ENCODE data around the gene FLVCR2. TPM values are rescaled to one million over a fixed set of nuclear protein-coding genes. Genes with fewer than 3 reads are reported as not detected.

Gene FLVCR2
- total and polyA plus RNA-seq, 2 experiments from 2014 or later: 0.33 TPM; not detected in 1

DNA sequence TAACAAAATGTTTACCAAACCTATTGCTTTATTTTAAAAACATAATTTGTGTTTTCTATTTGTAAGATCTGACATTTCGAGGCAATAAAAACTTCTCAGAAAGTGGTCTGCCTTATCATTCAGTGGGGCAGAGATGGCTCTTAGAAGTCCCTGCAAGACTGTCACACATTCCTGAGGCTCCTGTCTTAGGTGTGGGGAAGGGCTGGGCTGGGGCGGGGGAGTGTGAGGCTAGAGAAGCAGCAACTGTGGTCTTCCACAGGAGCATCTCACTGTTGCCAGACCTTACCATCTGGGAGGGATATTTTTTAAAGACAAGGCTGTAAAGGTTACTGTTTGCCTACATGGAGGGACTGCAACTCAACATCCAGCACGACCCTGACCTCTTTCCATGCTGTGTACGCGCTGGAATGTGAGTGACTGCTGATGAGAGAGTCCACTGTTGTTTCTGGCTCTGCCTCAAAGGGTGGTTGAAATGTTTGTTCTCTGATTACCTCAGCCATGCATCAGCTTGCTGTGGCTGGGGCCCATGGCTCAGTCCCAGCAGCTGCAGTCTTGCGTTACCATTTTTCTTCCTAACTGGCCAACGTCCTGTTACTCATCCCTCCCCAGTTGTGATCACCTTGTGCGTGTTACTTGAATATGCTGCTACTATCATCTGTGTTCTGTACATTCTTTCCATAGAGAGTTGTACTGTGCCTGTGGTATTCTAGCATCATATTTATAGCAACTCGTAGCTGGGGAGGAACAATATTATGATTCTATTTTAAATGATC is 69.8 kb downstream of the FLVCR2 start:
- Histone ChIP-seq H3K9ac (no peak overlapping the region; the same call in 1 of the 2 replicates), H3K79me2 (ENCODE audit: insufficient read depth) (no peaks in the 10 kb centered on the region), H3K4me3 (no peak overlapping the region), H3K27me3 (replicated peaks; ENCODE audit: insufficient read depth) (no peaks in the 10 kb centered on the region), H2AFZ (no peak overlapping the region), H4K20me1 (ENCODE audit: insufficient read depth) (no peaks in the 10 kb centered on the region), H3K4me2 (ENCODE audit: unreplicated experiment) (no peak overlapping the region), H3K36me3 (ENCODE audit: low read depth) (peaks cover 5% of the 10 kb centered on the region; the same call in 1 of the 2 replicates), H3K9me3 (ENCODE audit: low read depth) (no peaks in the 10 kb centered on the region), H3K4me1 (ENCODE audit: insufficient read depth) (peaks cover 26% of the 10 kb centered on the region), H3K27ac (peak overlapping the region; percentile 30; the same call in 1 of the 2 replicates), H3F3A (ENCODE audit: insufficient read depth) (peaks cover 15% of the 10 kb centered on the region), H3K9me2 (ENCODE audit: insufficient read depth) (no peaks in the 10 kb centered on the region)
- TF ChIP-seq EZH2phosphoT487 (IDR thresholded peaks at IDR 0.05; ENCODE audit: insufficient read depth, low read depth): no peak
- no peak for TF ChIP-seq EZH2 (IDR thresholded peaks at IDR 0.05; ENCODE audit: insufficient read depth, poor library complexity, severe bottlenecking)
- peak; percentile 82 for DNase-seq
- 77 to 78% methylated on average over 9 of the region's 9 CpGs for WGBS, 2 experiments (ENCODE audit: low coverage in 1 of 2, low lambda C conversion rate in 2 of 2, missing lambda C conversion rate in 2 of 2)
- in situ Hi-C loops (cut with MboI): no loop called here

DNA sequence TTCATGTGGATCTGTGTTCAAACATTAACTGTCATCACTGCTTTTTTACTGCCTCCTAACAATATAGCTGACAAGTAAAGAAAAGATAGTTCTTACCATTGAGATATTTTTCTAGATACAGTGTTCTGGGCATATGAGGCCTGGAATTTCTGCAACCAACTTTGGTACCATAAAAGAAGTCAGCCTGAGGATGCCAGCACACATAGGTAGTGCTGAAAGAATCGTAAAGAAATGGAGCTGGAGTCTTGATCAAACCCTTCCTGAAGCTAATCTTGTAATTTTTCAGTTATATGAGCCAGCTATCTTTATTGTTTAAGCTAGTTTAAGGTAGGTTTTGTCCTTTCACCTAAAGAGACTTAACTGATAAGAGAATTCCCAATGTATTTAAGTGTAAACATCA is 70.9 kb downstream of the FLVCR2 start:
- H3F3A ChIP-seq (ENCODE audit: insufficient read depth): peaks cover 15% of the 10 kb centered on the region
- H3K4me3 ChIP-seq: no peak overlapping the region
- no peak overlapping the region for H3K9ac ChIP-seq
- peaks cover 5% of the 10 kb centered on the region; the same call in 1 of the 2 replicates for H3K36me3 ChIP-seq (ENCODE audit: low read depth)
- no peak overlapping the region for H2AFZ ChIP-seq
- 90 to 100% methylated on average over 1 of the region's 1 CpG for WGBS, 2 experiments (ENCODE audit: low coverage in 1 of 2, low lambda C conversion rate in 2 of 2, missing lambda C conversion rate in 2 of 2)
- H3K4me1 ChIP-seq (ENCODE audit: insufficient read depth): peaks cover 26% of the 10 kb centered on the region
- H3K79me2 ChIP-seq (ENCODE audit: insufficient read depth): no peaks in the 10 kb centered on the region
- H3K4me2 ChIP-seq (ENCODE audit: unreplicated experiment): no peak overlapping the region
- no peak for DNase-seq
- no peak overlapping the region for H3K27ac ChIP-seq
- no peaks in the 10 kb centered on the region for H4K20me1 ChIP-seq (ENCODE audit: insufficient read depth)
- in situ Hi-C loops (cut with MboI): no loop called here
- TF ChIP-seq EZH2 (IDR thresholded peaks at IDR 0.05; ENCODE audit: insufficient read depth, poor library complexity, severe bottlenecking): no peak
- no peak for TF ChIP-seq EZH2phosphoT487 (IDR thresholded peaks at IDR 0.05; ENCODE audit: insufficient read depth, low read depth)
- no peaks in the 10 kb centered on the region for H3K9me2 ChIP-seq (ENCODE audit: insufficient read depth)
- no peaks in the 10 kb centered on the region for H3K27me3 ChIP-seq (replicated peaks; ENCODE audit: insufficient read depth)
- no peaks in the 10 kb centered on the region for H3K9me3 ChIP-seq (ENCODE audit: low read depth)

DNA sequence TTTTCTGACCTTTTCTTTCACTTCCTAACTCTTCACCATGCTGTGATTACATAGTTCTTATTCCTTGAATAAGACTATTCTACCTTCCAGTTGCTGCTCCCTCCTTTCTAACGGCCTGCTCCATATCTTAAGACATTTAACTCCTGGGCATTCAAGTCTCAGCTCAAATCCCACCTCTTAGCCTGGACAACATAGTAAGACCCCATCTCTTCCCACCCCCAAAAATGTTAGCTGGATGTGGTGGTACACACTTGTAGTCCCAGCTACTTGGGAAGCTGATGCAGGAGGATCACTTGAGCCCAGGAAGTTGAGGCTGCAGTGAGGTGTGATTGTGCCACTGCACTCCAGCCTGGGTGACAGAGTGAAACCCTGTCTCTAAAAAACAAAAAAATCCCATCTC is 71.4 kb downstream of the FLVCR2 start:
- WGBS, 2 experiments (ENCODE audit: low coverage in 1 of 2, low lambda C conversion rate in 2 of 2, missing lambda C conversion rate in 2 of 2): 96 to 100% methylated on average over 1 of the region's 1 CpG
- H3K27ac ChIP-seq: no peak overlapping the region
- in situ Hi-C loops (cut with MboI): no loop called here

DNA sequence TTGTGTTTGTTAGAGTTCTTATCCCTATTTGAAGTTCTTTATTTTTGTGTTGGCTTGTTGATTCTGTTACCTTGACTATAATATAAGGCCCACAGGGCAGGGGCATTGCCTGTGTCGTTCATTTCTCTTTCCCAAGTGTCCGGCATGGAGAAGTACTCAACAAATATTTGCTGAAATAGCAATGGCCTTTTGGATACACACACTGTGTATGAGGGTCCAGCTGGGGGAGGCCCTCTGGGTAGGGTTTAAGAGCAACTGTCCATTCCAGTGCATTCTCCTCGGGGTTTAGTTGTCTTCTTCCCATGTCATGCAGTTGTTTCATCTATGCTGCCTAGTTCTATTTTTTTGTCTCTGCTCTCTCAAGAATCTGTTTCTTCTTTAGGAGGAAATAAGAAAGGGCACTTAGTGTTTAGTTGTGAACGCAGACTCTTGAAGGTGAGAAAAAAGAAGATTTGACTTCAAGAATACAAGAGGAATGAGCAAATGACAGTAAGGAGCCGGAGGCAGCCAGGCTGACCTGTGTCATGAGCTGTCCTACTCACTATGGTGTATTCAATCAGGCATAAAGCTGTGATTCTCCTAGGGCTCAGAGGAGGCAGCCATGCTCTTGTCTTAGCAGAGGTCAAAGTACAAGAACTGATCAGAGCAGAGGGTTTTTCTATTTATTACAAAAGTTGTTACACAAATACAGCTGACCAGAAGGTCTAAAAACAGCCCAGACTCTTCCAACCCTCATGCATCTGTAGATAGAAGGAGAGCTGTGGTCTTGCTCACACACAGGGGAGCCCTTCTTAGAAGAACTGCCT is 72.0 kb downstream of the FLVCR2 start:
- Histone ChIP-seq H3F3A (ENCODE audit: insufficient read depth) (peaks cover 15% of the 10 kb centered on the region), H3K4me2 (ENCODE audit: unreplicated experiment) (no peak overlapping the region), H3K27me3 (replicated peaks; ENCODE audit: insufficient read depth) (no peaks in the 10 kb centered on the region), H3K27ac (no peak overlapping the region), H3K9me3 (ENCODE audit: low read depth) (no peaks in the 10 kb centered on the region), H3K9me2 (ENCODE audit: insufficient read depth) (no peaks in the 10 kb centered on the region), H3K4me3 (no peak overlapping the region), H4K20me1 (ENCODE audit: insufficient read depth) (no peaks in the 10 kb centered on the region), H2AFZ (no peak overlapping the region), H3K4me1 (ENCODE audit: insufficient read depth) (peaks cover 26% of the 10 kb centered on the region), H3K9ac (no peak overlapping the region), H3K36me3 (ENCODE audit: low read depth) (peaks cover 5% of the 10 kb centered on the region; the same call in 1 of the 2 replicates), H3K79me2 (ENCODE audit: insufficient read depth) (no peaks in the 10 kb centered on the region)
- WGBS, 2 experiments (ENCODE audit: low coverage in 1 of 2, low lambda C conversion rate in 2 of 2, missing lambda C conversion rate in 2 of 2): 83 to 88% methylated on average over 5 of the region's 5 CpGs
- no peak for TF ChIP-seq EZH2phosphoT487 (IDR thresholded peaks at IDR 0.05; ENCODE audit: insufficient read depth, low read depth)
- TF ChIP-seq EZH2 (IDR thresholded peaks at IDR 0.05; ENCODE audit: insufficient read depth, poor library complexity, severe bottlenecking): no peak
- no peak for DNase-seq
- in situ Hi-C loops (cut with MboI): no loop called here

More for the DNA sequence above, 71.4 kb downstream of the FLVCR2 start:
- Histone ChIP-seq H2AFZ (no peak overlapping the region), H4K20me1 (ENCODE audit: insufficient read depth) (no peaks in the 10 kb centered on the region), H3K4me3 (no peak overlapping the region), H3K79me2 (ENCODE audit: insufficient read depth) (no peaks in the 10 kb centered on the region), H3K4me2 (ENCODE audit: unreplicated experiment) (no peak overlapping the region), H3K27me3 (replicated peaks; ENCODE audit: insufficient read depth) (no peaks in the 10 kb centered on the region), H3K9me3 (ENCODE audit: low read depth) (no peaks in the 10 kb centered on the region), H3F3A (ENCODE audit: insufficient read depth) (peaks cover 15% of the 10 kb centered on the region), H3K36me3 (ENCODE audit: low read depth) (peaks cover 5% of the 10 kb centered on the region; the same call in 1 of the 2 replicates), H3K4me1 (ENCODE audit: insufficient read depth) (peaks cover 26% of the 10 kb centered on the region), H3K9ac (no peak overlapping the region), H3K9me2 (ENCODE audit: insufficient read depth) (no peaks in the 10 kb centered on the region)
- DNase-seq: no peak
- no peak for TF ChIP-seq EZH2 (IDR thresholded peaks at IDR 0.05; ENCODE audit: insufficient read depth, poor library complexity, severe bottlenecking)
- no peak for TF ChIP-seq EZH2phosphoT487 (IDR thresholded peaks at IDR 0.05; ENCODE audit: insufficient read depth, low read depth)

Measured in GM23248 (cell line).